Esophagus squamous epithelium (tissue), 4 donors: Measurements from ENCODE around the gene GPHN.

Experiments
- POLR2A ChIP-seq, 4 donors: fragments of 450-650 bp; IDR thresholded peaks; one replicate each; pipeline ENCODE4 v1.6.1; 2017; ENCODE audit warnings: antibody characterized with exemption in 4 of 4, mild to moderate bottlenecking in 4 of 4, moderate library complexity in 3 of 4
- TF ChIP-seq, protein P1 (sequence below), 6 experiments: fragments of 450-650 bp in 4 of 6; fragments of 200-600 bp in 2 of 6; sonication (generic) in 2 of 6; IDR thresholded peaks; one replicate each; pipeline ENCODE4 v1.5.1; 2016 to 2019; ENCODE audit warnings: antibody characterized with exemption in 6 of 6, mild to moderate bottlenecking in 4 of 6, moderate library complexity in 4 of 6

- TF ChIP-seq POLR2A (IDR thresholded peaks at IDR 0.05): no peak
- TF ChIP-seq, protein P1, sequence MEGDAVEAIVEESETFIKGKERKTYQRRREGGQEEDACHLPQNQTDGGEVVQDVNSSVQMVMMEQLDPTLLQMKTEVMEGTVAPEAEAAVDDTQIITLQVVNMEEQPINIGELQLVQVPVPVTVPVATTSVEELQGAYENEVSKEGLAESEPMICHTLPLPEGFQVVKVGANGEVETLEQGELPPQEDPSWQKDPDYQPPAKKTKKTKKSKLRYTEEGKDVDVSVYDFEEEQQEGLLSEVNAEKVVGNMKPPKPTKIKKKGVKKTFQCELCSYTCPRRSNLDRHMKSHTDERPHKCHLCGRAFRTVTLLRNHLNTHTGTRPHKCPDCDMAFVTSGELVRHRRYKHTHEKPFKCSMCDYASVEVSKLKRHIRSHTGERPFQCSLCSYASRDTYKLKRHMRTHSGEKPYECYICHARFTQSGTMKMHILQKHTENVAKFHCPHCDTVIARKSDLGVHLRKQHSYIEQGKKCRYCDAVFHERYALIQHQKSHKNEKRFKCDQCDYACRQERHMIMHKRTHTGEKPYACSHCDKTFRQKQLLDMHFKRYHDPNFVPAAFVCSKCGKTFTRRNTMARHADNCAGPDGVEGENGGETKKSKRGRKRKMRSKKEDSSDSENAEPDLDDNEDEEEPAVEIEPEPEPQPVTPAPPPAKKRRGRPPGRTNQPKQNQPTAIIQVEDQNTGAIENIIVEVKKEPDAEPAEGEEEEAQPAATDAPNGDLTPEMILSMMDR (IDR thresholded peaks at IDR 0.05): no peak
These were observed 190.6 kb downstream of the GPHN start for GRCh38 chr14:66698503-66698902.
